HG02571 (cell line): Measurements from ENCODE around the gene NPHS1.
"Not testable (repeated sequence)": the region's sequence is repeated elsewhere in the genome, so short reads cannot be mapped to it uniquely, and the experiment has no call there.

Source experiments
- ATAC-seq: cut with Tn5 transposase; IDR thresholded peaks from one replicate; pipeline ENCODE4 v1.9.1; 2021; ENCODE audit warnings: mild to moderate bottlenecking, moderate library complexity; ENCODE audit not compliant: unreplicated experiment

The NPHS1 gene

DNA sequence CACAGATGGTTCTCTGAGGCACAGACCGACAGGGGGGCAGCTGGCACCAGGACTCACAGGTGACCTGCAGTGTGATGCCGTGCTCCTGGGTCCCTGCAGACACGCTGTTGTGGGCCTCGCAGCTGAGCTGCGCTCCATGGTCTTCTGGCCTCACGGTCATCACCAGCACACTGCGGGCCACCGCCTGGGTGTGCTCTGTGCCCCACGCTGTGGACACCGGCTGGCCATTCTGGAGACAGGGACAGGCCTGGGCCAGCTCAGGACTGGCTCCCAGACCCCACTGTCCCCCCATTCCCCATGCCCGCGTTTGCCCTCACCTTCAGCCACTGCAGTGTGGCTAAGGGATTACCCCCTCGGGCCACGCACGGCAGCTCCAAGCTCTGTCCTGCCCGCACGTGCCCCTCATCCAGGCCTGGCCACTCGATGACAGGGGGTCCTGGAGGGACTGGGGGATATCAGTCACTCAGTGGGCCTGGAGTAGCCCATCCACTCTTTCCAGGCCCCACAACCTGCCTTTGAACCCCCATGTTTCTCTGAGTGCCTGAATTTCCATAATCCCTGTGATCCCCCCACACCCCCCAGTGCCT is 3.3 kb downstream of the NPHS1 start:
- ATAC-seq, result no peak

DNA sequence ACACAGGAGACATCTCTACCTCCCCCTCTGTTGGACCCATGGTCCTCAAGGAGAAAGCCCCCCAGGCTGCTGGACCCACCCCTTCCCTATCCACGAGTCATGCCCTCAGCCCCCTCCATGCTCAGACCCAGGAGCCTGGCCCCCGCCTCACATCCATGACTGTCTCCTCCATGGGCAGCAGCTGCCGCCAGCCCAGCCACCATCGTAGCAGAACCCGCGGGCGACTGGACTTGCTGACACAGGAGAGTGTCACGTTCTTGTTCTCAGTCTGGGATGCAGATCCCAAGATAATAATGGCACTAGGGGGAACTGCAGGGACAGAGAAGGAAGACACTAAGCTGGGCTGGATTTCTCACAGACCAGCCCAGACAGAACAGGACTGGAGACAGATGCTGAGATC is 3.8 kb downstream of the NPHS1 start:
- ATAC-seq, result no peak

DNA sequence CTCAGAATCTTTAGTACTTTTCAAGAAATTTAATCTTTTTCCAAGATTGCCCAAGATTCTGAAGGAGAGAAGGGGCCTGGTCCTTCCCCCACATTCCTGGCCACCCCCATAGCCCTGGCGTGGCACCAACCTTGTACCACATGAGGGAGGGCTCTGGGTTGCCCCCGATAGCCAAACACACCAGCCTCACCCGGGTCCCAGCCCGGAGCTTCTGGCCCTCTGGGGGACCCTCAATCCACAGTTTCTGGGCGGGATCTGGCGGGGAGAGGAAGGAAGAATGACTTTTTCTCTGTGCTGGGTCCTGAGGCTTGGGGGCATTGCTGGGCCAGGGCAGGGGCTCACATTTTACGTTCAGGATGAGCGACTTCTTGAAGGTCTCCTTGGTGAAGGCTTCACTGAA is 4.4 kb downstream of the NPHS1 start:
- no peak for ATAC-seq

DNA sequence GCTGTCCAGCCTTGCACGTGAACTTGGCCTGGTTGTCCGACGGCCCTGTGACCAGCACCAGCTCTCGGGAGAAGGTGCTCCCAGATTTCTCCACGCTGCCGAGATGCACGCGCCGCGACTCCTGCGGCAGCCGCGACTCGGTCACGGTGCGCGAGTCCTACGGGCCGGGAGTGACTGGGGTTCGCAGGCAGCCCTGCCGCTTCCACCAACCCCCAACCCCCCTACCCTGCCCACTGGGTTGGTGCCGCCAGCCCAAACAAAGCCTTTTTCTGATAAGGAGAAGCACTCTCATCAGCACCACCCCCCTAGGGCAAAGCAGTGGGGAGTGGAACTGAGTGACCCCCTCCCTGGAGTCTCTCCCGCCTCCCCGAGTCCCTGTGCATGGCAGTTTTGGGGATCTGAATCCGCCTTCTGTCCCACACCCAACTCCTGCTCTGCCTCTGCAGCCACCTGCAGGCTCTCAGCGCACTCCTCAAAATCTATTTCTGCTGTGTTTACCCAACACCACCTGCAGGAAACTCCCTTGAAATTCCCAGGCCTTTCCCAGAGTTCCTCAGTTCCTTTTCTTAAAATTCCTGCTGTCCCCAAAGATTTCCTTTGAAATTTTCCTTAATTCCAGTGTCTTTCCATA is 6.2 kb downstream of the NPHS1 start:
- ATAC-seq, result no peak

DNA sequence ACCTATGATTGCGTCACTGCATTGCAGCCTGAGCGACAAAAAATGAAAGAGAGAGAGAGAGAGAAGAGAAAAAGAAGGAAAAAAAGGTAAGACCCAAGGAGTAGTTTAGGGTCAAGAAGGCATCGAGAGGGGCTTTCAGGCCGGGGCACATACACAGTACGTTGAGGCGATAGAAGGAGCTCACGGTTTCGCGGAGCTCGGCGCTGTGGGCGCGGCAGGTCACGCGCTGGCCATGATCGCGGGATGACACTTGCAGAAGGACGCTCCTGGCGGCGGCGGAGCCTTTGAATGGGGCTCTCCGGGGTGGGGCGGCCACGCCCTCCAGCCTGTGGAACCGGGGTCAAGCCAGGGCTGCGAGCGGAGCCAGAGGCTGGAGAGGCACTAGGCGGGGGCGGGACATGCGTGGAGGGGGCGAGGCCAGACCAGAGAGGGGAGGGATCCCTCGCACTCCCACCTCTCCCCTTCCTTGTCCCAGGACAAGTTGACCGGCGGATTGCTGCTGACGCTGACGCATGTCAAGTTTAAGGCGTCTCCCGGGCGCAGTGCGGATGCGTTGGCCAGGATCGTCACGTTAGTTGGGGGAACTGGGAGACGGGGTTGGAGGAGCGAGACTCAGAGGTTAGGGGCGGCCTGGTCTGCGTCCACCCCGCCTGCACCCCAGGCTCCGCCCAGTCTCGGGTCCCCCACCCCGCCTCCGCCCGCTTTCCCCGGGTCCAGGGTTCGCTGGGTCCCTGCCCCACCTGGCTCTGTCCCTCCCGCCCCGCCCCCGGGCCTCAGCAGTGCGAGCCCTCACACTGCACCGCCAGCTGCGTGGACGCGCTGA is 6.9 kb downstream of the NPHS1 start:
- ATAC-seq, result no peak

DNA sequence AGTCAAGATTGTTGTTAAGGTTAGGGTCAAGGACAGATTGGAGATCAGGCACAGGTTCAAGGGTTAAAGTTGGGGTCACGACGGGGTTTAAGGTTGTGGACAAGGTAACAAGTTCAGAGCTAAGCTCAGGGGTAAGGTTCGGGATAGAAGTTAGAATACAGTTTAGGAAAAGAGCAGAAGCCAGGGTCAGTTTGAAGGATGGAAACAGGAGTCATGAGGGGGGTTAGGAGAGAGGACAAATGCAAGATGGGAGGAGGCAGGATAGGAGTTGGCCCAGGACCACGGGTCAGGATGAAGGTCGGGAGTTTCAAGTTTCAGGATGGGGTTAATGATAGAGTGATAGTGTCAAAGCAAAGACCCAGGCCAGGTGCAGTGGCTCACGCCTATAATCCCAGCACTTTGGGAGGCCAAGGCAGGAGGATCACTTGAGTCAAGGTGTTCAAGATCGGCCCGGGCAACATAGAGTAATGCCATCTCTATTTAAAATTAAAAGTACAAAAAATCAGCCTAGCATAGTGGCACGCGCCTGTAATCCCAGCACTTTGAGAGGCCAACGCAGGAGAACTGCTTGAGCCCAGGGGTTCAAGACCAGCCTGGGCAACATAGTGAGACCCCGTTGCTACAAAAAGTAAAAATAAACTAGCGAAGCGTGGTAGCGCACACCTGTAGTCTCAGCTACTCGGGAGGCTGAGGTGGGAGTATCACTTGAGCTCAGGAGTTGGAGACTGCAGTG is 7.7 kb downstream of the NPHS1 start:
- no peak for ATAC-seq

DNA sequence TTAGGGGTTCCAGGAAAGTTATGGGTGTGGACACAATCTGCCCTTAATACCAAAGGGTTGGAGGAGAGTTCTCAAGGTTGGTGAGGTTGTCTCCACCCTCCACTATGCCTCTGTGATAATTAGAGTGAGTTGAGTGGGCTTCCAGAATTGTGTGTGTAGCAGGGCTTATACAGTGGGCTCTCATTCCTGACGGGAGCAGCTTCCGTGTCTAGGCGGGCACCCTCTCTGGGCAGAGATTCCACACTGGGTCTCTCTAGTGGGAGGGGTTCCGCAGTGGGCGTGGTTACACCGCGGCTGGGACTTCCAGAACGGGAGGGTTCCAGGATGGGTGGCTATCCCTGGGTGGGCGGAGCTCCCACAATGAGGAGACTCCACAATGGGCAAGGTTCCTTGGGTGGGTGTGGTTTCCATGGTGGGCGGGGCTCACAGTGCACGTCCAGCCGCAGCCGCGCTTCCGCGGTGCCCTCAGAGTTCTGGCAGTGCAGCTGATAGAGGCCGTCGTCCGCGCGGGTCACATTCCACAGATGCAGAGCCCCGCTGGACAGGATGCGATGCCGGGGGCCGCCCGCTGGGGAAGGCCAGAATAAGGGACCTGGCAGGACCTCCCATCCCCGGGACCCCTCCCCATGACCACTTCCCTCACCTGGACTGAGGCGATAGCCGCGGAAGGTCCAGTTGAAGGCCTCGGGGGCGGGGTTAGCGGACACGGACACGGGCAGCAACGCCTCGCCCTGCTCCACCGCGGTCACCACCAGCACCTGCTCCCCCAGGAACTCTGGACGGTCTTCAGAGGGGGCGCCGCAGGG is 8.4 kb downstream of the NPHS1 start:
- ATAC-seq, result no peak

DNA sequence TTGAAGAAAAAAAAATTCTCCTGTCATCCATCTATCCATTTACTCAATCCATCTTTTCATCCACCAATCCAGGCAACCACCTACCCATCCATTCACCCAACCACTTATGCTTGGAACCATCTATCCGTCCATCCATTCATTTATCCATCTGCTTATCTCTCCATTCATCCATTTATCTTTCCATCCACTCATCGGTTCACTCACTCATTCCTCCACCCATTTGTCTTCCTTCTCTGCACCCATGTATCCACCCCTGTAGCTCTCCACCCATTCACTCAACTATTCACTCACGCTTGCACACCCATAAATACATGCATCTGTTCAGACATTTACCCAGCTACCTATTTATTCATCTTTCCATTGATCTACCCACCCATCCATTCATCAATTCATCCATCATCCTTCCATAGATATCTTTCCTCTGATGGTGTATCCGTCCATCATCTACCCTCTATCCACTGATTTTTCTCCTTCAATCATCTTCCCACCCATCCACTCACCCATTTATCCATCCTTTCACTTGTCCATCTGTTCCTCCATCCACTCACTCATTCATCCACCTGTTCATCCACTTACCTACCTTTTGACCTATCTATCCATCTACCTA is 9.5 kb downstream of the NPHS1 start:
- no peak for ATAC-seq

DNA sequence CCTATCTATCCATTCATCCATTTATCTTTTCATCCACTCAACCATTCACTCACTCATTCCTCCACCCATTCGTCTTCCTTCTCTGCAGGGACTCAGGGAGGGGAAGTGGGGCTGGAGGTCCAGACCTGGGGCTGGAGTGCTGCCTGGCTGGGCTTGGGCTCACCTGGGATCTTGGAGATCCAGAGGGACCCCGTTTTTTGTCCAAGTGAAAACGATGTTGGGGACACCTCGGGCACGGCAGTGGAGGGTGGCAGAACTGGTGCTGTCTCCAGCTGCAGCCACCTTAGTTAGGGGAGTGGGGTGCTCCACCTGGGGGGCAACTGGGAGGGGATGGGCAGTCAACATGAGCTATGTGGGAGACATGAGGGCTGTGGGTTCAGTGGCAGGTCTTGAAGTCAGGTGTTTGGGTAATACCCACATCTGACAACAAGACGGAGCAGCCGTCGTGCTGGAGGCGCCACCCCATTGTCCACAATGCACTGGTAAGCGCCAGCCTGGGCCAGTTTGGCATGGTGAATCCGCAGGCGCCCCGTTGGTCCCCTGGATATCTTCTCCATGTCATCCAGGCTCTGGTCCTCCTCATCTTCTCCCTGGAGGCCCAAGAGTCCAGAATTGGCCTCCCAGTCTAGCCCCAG is 10.2 kb downstream of the NPHS1 start:
- no peak for ATAC-seq

DNA sequence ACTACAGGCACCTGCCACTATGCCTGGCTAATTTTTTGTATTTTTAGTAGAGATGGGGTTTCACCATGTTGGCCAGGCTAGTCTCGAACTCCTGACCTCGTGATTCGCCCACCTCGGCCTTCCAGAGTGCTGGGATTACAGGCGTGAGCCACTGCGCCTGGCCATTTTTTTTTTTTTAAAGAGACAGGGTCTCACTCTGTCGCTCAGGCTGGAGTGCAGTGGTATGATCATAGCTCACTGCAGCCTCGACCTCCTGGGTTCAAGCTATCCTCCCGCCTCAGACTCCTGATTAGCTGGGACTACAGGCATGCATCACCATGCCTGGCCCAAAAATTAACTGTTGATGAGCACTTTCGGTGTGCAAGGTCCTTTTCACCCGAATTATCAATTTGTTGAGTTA is 16.2 kb downstream of the NPHS1 start:
- not testable (repeated sequence) for ATAC-seq

DNA sequence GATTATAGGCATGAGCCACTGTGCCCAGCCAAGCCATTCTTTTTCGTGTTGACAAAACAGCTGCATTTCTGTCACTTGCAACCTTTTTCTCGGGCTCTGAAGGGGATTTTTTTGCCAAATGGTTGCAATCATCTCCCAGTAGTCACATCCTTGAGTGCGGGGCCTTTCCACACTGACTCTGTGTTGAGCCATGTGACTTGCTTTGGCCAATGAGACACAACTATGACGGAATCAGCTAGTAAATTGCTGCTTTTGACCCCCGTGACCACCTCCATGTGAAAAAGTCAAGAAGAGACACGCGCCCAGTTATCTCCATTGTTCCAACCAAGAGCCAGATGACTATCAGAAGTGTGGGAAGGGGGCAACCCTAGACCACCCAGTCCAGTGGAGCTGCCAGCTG is 18.3 kb downstream of the NPHS1 start:
- ATAC-seq, result no peak

DNA sequence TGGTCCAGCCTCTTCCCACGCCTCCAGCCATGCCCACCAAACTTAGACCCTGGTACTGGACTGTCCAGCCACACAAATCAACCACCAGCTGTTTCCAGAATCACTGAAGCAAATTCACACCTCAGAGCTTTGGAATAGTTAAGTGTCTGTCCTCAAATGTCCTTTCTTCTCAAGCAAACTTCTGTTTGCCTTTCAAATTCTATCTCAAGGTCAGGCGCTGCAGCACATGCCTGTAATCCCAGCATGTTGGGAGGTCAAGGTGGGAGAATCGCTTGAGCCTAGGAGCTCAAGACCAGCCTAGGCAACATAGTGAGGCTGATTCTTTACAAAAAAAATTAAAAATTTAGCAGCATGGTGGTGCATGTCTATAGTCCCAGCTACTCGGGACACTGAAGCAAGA is 20.2 kb downstream of the NPHS1 start:
- ATAC-seq, result no peak

DNA sequence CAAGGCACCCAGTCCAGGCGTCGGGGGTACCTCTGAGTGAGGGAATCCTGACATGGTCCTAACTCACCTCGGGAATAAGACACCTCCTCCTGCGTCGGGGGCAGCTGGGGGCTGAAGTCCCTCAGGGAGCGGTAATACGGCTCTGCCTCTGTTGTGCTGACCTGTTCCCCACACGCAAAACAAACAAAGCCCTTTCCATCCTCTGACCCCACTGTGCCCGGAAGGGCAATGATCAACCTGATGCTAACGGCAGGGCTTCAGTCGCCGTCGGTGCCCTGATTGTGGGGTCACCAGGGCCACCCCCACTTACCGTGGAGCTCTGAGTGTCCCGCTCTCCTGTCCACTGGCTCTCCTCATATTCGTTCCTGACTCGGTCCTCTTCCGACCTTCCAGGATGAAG is 21.3 kb downstream of the NPHS1 start:
- no peak for ATAC-seq

DNA sequence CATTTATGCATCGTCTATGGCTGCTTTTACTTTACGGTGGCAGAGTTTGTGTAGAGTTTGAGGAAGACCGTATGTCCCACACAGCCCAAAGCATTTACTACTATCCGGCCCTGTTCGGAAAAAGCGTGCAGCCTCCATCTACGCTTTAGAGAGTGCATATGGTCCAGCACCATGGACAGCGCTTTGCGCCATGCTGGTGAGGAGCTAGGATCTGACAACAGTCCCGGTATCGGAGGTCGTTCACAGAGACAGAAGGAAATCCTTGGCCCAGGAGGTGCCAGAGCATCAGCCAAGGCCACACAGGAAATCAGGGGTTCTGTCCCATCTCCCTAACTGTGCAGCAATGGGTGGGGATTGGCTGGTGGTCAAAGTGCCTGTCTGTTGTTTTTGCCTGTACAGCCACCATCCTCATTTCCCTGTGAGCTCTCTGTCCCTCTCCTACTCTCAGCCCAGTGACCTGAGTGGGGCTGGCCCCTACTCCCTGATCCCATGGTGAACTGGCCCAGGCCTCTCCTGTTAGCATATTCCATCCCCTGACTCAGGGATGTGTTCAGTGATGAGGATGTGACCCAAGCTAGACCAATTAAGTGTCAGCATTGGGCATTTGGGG is 23.5 kb downstream of the NPHS1 start:
- ATAC-seq, result no peak

DNA sequence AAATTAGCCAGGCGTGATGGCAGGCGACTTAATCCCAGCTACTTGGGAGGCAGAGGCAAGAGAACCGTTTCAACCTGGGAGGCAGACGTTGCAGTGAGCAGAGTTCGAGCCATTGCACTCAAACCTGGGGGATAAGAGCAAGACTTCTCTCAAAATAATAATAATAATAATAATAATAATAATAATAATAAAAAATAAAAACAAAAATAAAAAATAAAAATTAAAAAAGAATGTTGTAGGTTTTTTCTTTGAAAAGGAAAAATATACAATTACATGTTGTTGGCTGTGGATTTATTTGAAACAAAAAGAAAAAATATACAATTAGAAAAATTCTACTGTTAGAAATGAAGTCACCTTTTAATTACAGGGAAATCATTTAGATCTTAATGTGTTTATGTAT is 28.2 kb downstream of the NPHS1 start:
- ATAC-seq, result no peak

DNA sequence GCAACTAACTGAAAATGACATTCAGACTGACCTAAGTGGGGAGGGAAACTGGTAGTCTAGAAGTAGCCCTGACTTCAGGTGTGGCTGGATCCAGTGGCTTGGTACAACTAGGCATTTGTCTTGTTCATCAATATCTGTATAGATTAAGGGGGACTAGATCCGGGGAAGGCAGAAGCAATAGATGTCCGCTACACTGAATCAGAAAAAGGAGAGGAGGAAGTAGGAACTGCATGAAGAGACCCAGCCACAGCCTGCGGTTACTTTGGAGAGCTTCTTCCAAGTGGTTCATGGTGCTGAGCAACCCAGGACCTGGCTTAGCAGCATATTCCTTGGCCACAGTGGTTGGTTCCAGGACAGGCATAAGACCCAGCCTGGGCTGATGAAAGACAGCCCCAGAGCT is 29.7 kb downstream of the NPHS1 start:
- no peak for ATAC-seq

DNA sequence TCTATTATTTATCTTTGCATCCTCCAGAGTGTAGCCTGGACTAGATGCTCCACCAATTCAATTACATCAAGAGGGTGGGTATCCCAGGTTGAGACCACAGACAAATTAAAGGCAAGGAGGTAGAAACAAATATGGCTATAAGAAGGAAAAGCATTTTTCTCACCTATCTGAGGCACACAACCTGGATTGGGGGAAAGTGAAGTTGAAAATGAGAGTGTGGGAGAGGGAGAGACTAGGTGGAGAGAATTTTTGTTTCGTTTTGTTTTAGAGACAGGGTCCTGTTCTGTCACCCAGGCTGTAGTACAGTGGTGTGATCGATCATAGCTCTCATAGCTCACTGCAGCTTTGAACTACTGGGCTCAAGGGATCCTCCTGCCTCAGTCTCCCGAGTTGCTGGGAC is 33.9 kb downstream of the NPHS1 start:
- ATAC-seq, result no peak

DNA sequence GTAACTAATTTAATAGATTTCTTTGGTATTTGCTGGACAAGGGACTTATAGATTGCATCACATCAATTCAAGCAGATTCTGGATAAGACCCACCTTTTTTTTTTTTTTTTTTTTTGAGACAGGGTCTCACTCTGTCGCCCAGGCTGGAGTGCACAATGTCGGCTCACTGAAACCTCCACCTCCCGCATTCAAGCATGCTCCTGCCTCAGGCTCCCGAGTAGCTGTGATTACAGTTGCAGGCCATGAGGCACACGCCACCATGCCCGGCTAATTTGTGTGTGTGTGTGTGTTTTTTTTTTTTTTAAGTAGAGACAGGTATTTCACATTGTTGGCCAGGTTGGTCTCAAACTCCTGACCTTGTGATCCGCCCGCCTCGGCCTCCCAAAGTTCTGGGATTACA is 35.5 kb downstream of the NPHS1 start:
- ATAC-seq, result no peak

DNA sequence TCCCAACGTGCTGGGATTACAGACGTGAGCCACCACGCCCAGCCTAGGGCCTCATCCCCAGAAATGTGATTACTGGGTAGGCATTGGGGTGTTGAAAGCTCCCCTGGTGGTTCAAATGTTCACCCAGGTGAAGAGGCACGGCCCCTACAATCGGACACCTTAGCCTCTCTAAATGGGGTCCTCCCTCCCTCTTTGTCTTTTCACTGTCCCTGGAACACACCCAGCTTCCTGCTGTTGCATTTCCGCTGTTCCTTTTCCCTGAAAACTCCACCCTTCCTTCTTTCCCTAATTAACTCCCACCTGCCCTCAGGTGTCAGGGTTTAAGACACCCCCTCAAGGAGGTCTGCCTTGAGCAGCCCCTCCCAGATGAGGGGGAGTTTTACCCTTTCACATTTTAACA is 36.0 kb downstream of the NPHS1 start:
- no peak for ATAC-seq
